ENCODE results near the gene PRCC. TPM values are rescaled to one million over a fixed set of nuclear protein-coding genes. Genes with fewer than 3 reads are reported as not detected.

The PRCC gene
- total and polyA plus RNA-seq, 2 of the 13 experiments (the other 11 are each of a cell fraction or from before 2014, with no cell fraction given) = 24.2 to 40.5 TPM

DNA sequence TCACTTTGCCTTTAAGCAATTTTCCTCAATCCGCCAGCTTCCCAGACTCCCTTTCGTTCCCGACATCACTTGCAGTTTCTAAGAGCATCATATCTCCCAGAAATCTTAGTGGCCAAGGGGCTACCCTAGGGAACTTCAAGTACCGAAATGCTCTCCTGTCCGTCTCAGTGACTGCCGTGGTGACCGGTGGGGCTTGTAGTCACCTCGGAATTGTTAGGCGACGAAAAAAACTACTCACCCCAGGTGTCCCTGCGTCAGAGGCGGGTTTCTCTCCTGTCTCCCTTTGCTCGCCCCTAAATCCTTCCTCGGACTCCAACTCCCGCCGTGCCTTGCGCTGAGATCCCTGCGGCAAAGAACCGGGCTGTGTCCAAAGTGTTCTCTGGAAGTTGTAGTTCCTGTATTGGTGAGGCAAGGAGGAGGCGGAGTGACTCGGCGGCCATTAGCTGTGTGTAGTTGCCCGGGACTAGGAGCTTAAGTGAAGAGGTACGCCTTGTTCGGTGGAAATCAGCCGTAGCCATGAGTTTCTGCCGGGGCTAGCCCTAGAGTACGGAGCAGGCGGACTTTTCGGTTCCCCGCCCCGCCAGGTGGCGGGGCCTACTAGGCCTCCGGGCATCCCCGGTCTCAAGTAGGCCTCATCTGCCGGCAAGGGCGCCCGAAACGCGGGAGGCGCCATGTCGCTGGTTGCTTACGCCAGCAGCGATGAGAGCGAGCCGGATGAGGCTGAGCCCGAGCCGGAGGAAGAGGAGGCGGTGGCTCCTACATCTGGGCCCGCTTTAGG is at the start of gene PRCC (continued):
- TF ChIP-seq, protein P1, sequence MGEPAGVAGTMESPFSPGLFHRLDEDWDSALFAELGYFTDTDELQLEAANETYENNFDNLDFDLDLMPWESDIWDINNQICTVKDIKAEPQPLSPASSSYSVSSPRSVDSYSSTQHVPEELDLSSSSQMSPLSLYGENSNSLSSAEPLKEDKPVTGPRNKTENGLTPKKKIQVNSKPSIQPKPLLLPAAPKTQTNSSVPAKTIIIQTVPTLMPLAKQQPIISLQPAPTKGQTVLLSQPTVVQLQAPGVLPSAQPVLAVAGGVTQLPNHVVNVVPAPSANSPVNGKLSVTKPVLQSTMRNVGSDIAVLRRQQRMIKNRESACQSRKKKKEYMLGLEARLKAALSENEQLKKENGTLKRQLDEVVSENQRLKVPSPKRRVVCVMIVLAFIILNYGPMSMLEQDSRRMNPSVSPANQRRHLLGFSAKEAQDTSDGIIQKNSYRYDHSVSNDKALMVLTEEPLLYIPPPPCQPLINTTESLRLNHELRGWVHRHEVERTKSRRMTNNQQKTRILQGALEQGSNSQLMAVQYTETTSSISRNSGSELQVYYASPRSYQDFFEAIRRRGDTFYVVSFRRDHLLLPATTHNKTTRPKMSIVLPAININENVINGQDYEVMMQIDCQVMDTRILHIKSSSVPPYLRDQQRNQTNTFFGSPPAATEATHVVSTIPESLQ (CRISPR knock-in tag; conservative IDR thresholded peaks at IDR 0.05) = no peak
- TF ChIP-seq PAX8 (CRISPR knock-in tag; IDR thresholded peaks at IDR 0.05; ENCODE audit: borderline replicate concordance) = 0 out of 2 replicates have a peak, but pooled peaks have one; percentile 31
- peak; percentile 45; the same call in 1 of the 2 replicates for TF ChIP-seq SIX1 (CRISPR knock-in tag; IDR thresholded peaks at IDR 0.05; ENCODE audit: borderline replicate concordance)
- TF ChIP-seq ZNF766 (CRISPR knock-in tag; IDR thresholded peaks at IDR 0.05; ENCODE audit: borderline replicate concordance) = peak; percentile 74; the same call in 1 of the 2 replicates
- no peak for TF ChIP-seq ZNF282 (IDR thresholded peaks at IDR 0.05; ENCODE audit: partially characterized antibody)
- TF ChIP-seq, protein P2, sequence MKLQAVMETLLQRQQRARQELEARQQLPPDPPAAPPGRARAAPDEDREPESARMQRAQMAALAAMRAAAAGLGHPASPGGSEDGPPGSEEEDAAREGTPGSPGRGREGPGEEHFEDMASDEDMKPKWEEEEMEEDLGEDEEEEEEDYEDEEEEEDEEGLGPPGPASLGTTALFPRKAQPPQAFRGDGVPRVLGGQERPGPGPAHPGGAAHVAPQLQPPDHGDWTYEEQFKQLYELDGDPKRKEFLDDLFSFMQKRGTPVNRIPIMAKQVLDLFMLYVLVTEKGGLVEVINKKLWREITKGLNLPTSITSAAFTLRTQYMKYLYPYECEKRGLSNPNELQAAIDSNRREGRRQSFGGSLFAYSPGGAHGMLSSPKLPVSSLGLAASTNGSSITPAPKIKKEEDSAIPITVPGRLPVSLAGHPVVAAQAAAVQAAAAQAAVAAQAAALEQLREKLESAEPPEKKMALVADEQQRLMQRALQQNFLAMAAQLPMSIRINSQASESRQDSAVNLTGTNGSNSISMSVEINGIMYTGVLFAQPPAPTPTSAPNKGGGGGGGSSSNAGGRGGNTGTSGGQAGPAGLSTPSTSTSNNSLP (IDR thresholded peaks at IDR 0.05; ENCODE audit: low read depth, low read length) = no peak
- no peak for TF ChIP-seq ZNF510 (CRISPR knock-in tag; IDR thresholded peaks at IDR 0.05; ENCODE audit: low read depth)
- TF ChIP-seq ZNF34 (CRISPR knock-in tag; IDR thresholded peaks at IDR 0.05; ENCODE audit: borderline replicate concordance) = peak; percentile 40; the same call in 1 of the 2 replicates
- TF ChIP-seq ZNF780A (CRISPR knock-in tag; IDR thresholded peaks at IDR 0.05) = no peak
- TF ChIP-seq GATA4 (IDR thresholded peaks at IDR 0.05; ENCODE audit: borderline replicate concordance, low read depth) = no peak
- TF ChIP-seq ZNF276 (CRISPR knock-in tag; IDR thresholded peaks at IDR 0.05; ENCODE audit: low read depth) = no peak
- TF ChIP-seq ZNF781 (CRISPR knock-in tag; IDR thresholded peaks at IDR 0.05; ENCODE audit: borderline replicate concordance, not compliant biosample characterization) = peak; percentile 88
- no peak; the same call in 1 of the 2 replicates for TF ChIP-seq ZNF180 (CRISPR knock-in tag; IDR thresholded peaks at IDR 0.05; ENCODE audit: borderline replicate concordance, low read depth)
- TF ChIP-seq MED13 (CRISPR knock-in tag; IDR thresholded peaks at IDR 0.05) = no peak; the same call in none of the 2 replicates
- TF ChIP-seq TOPORS (CRISPR knock-in tag; IDR thresholded peaks at IDR 0.05) = peak; percentile 66; the same call in 1 of the 2 replicates
- TF ChIP-seq ZNF839 (CRISPR knock-in tag; IDR thresholded peaks at IDR 0.05; ENCODE audit: borderline replicate concordance) = no peak
- TF ChIP-seq EED (CRISPR knock-in tag; IDR thresholded peaks at IDR 0.05) = no peak
- peak; percentile 100 for TF ChIP-seq PHF8 (CRISPR knock-in tag; IDR thresholded peaks at IDR 0.05)
- TF ChIP-seq TARDBP (CRISPR knock-in tag; IDR thresholded peaks at IDR 0.05) = 0 out of 2 replicates have a peak, but pooled peaks have one; percentile 22
- no peak for TF ChIP-seq ZMYM2 (CRISPR knock-in tag; IDR thresholded peaks at IDR 0.05)
- 0 out of 2 replicates have a peak, but pooled peaks have one; percentile 19 for TF ChIP-seq ZNF253 (CRISPR knock-in tag; IDR thresholded peaks at IDR 0.05; ENCODE audit: borderline replicate concordance)
- TF ChIP-seq MAX (IDR thresholded peaks at IDR 0.05) = 0 out of 2 replicates have a peak, but pooled peaks have one; percentile 36
- TF ChIP-seq HNRNPUL1 (IDR thresholded peaks at IDR 0.05; ENCODE audit: low read depth, low read length) = no peak
- no peak for TF ChIP-seq SP1 (IDR thresholded peaks at IDR 0.05)
- peak; percentile 41; the same call in 1 of the 2 replicates for TF ChIP-seq SP1 (CRISPR knock-in tag; IDR thresholded peaks at IDR 0.05)
